B cell (primary cell): Measurements from ENCODE around the gene FHIT. TPM values are rescaled to one million over a fixed set of nuclear protein-coding genes. Genes with fewer than 3 reads are reported as not detected.

Experiments
- ATAC-seq: fragments of 200-7000 bp; cut with Tn5 transposase; one replicate; pipeline ENCODE4 v1.10.0; 2021; ENCODE audit warnings: low read depth, mild to moderate bottlenecking, moderate number of reproducible peaks, moderate library complexity
- CTCF ChIA-PET: fragments of 350-600 bp; sonication (Branson Sonifier 250); formaldehyde crosslinking; loops from one replicate; lab custom pipeline; 2021; ENCODE audit warnings: antibody characterized with exemption, inconsistent platforms; lab: Charles Lee
- POLR2A ChIA-PET: fragments of 350-600 bp; sonication (Branson Sonifier 250); formaldehyde crosslinking; loops from one replicate; lab custom pipeline; 2021; ENCODE audit warnings: antibody characterized with exemption; lab: Charles Lee
- DNase-seq: peaks from one replicate; pipeline ENCODE4 v3.0.0; 2013
- H2AFZ ChIP-seq: 2 replicates; pipeline ENCODE4 v1.6.1; 2012; ENCODE audit warnings: mild to moderate bottlenecking, low read depth, low read length; ENCODE audit not compliant: insufficient read depth, poor library complexity, severe bottlenecking
- H3K27ac ChIP-seq, 2 donors: 1 replicate in 1 of 2; 2 replicates in 1 of 2; pipeline ENCODE4 v1.5.1; 2012 to 2013; ENCODE audit warnings: low read length in 2 of 2, mild to moderate bottlenecking in 2 of 2, moderate library complexity in 1 of 2
- H3K27me3 ChIP-seq, 4 experiments: fragments of 200-600 bp in 1 of 4; sonication (generic) in 1 of 4; replicated peaks in 1 of 4; 1 replicate in 2 of 4; 2 replicates in 2 of 4; pipeline versions ENCODE4 v1.6.1 to v1.7.0; 2013 to 2016; ENCODE audit warnings: low read length in 3 of 4, mild to moderate bottlenecking in 2 of 4, mixed read lengths in 1 of 4, moderate library complexity in 1 of 4; ENCODE audit not compliant: insufficient read depth in 4 of 4, control insufficient read depth in 3 of 4; ENCODE audit errors: control extremely low read depth in 1 of 4
- H3K36me3 ChIP-seq, 2 experiments: replicated peaks in 1 of 2; 1 replicate in 1 of 2; 2 replicates in 1 of 2; pipeline versions ENCODE4 v1.6.1 to v1.7.1; 2013; ENCODE audit warnings: low read length in 1 of 2; ENCODE audit not compliant: insufficient read depth in 2 of 2, control insufficient read depth in 1 of 2; ENCODE audit errors: control extremely low read depth in 1 of 2, extremely low read depth in 1 of 2
- H3K4me1 ChIP-seq, 2 donors: fragments of 200-600 bp in 1 of 2; sonication (generic) in 1 of 2; 1 replicate in 1 of 2; 2 replicates in 1 of 2; pipeline versions ENCODE4 v1.5.1 to v1.6.1; 2013 to 2017; ENCODE audit warnings: low read length in 2 of 2; ENCODE audit not compliant: control insufficient read depth in 2 of 2, insufficient read depth in 2 of 2
- H3K4me2 ChIP-seq: replicated peaks from 2 replicates; pipeline ENCODE3; 2012; ENCODE audit warnings: mild to moderate bottlenecking, low read depth, low read length; ENCODE audit not compliant: poor library complexity, severe bottlenecking
- H3K4me3 ChIP-seq, 5 experiments: fragments of 200-600 bp in 1 of 5; sonication (generic) in 1 of 5; 1 replicate in 3 of 5; 2 replicates in 2 of 5; pipeline versions ENCODE4 v1.5.1 to v1.7.0; 2011 to 2016; ENCODE audit warnings: low read length in 4 of 5, mild to moderate bottlenecking in 4 of 5, low read depth in 2 of 5, control low read depth in 1 of 5, moderate library complexity in 1 of 5; ENCODE audit not compliant: insufficient read depth in 1 of 5; ENCODE audit errors: control extremely low read depth in 1 of 5, extremely low read depth in 1 of 5
- H3K79me2 ChIP-seq: fragments of 200-600 bp; sonication (generic); one replicate; pipeline ENCODE4 v1.6.0; 2016; ENCODE audit warnings: low read length; ENCODE audit not compliant: control insufficient read depth, insufficient read depth
- H3K9ac ChIP-seq: fragments of 200-600 bp; sonication (generic); 2 replicates; pipeline ENCODE4 v1.6.1; 2017; ENCODE audit warnings: mild to moderate bottlenecking, low read length, moderate library complexity
- H3K9me3 ChIP-seq, 3 donors: one replicate each; pipeline versions ENCODE4 v1.6.1 to v1.7.1; 2013; ENCODE audit warnings: low read length in 2 of 3; ENCODE audit not compliant: control insufficient read depth in 2 of 3, insufficient read depth in 1 of 3; ENCODE audit errors: control extremely low read depth in 1 of 3
- H4K20me1 ChIP-seq: 2 replicates; pipeline ENCODE4 v1.6.0; 2012; ENCODE audit warnings: mild to moderate bottlenecking, low read length; ENCODE audit not compliant: insufficient read depth, control insufficient read depth, poor library complexity, severe bottlenecking
- H3K27ac Mint-ChIP-seq: one replicate; pipeline ENCODE4 v1.8.0; 2021; ENCODE audit warnings: mixed read lengths
- H3K27me3 Mint-ChIP-seq: one replicate; pipeline ENCODE4 v1.8.0; 2021; ENCODE audit warnings: mixed read lengths
- H3K4me1 Mint-ChIP-seq: one replicate; pipeline ENCODE4 v1.8.0; 2021; ENCODE audit warnings: mixed read lengths
- H3K4me3 Mint-ChIP-seq: one replicate; pipeline ENCODE4 v1.8.0; 2021; ENCODE audit warnings: mixed read lengths
- H3K9me3 Mint-ChIP-seq: one replicate; pipeline ENCODE4 v1.8.0; 2022; ENCODE audit warnings: mixed read lengths; ENCODE audit not compliant: insufficient read depth
- CTCF ChIP-seq: fragments of 200-600 bp; IDR thresholded peaks from one replicate; pipeline ENCODE4 v1.8.0; 2022; ENCODE audit warnings: antibody characterized with exemption, mild to moderate bottlenecking
- EZH2 ChIP-seq: IDR thresholded peaks from 2 replicates; pipeline ENCODE4 v1.6.1; 2012; ENCODE audit warnings: borderline replicate concordance, low read depth, mild to moderate bottlenecking, moderate library complexity, low read length; ENCODE audit not compliant: insufficient read depth, poor library complexity, severe bottlenecking
- WGBS: methylation state at CpG from one replicate; pipeline ENCODE4 v1.1.5; 2013; ENCODE audit warnings: missing lambda C conversion rate; ENCODE audit not compliant: insufficient coverage; 5-methylcytosine and 5-hydroxymethylcytosine counted together
- intact Hi-C: fragments of 100-400 bp; cut with micrococcal nuclease; formaldehyde crosslinking; loops from one replicate; pipeline ENCODE4 v1.10.0; 2022
- polyA plus RNA-seq: library from polyadenylated mRNA; depleted of rRNA; stranded (reverse); fragments of >200 nt; gene quantifications from 2 replicates; pipeline ENCODE4 v1.2.3, GENCODE V29; 2012
- total RNA-seq, 2 donors: library from RNA; stranded (reverse); fragments of 120-200 nt in 1 of 2; gene quantifications; 1 replicate in 1 of 2; 2 replicates in 1 of 2; pipeline versions ENCODE4 v1.2.3 to v1.2.4, GENCODE V29; 2013 to 2022

Gene FHIT
- total and polyA plus RNA-seq, 2 donors (not counting 1 experiment from before 2014, with no cell fraction given): 1.7 to 7.8 TPM

GRCh38 chr3:60771766-60772165 is 479.5 kb downstream of the FHIT start:
- no peaks in the 10 kb centered on the region for H4K20me1 ChIP-seq
- no peak overlapping the region for H3K9ac ChIP-seq
- POLR2A ChIA-PET: no interaction called here
- ATAC-seq: no peak
- CTCF ChIA-PET: no interaction called here
- no peak overlapping the region for H3K4me2 ChIP-seq
- no peaks in the 10 kb centered on the region for H3K4me1 Mint-ChIP-seq
- H3K4me1 ChIP-seq: no peaks in the 10 kb centered on the region
- H3K4me3 Mint-ChIP-seq: no peak overlapping the region
- no peak for DNase-seq
- H3K27me3 Mint-ChIP-seq: no peaks in the 10 kb centered on the region
- no peak overlapping the region for H3K4me3 ChIP-seq
- H3K27ac ChIP-seq: no peak overlapping the region
- H3K9me3 Mint-ChIP-seq: peaks cover 4% of the 10 kb centered on the region
- H3K79me2 ChIP-seq: no peaks in the 10 kb centered on the region
- H3K9me3 ChIP-seq: peaks cover 0 to 8% (median 0%) of the 10 kb centered on the region in 3 donors
- TF ChIP-seq CTCF: no peak
- no peak for TF ChIP-seq EZH2
- intact Hi-C loops: no loop called here
- H3K36me3 ChIP-seq: no peaks in the 10 kb centered on the region
- no peaks in the 10 kb centered on the region for H3K27me3 ChIP-seq
- H2AFZ ChIP-seq: no peak overlapping the region
- no peak overlapping the region for H3K27ac Mint-ChIP-seq

- Histone ChIP-seq H3K9me3 (peaks cover 0 to 6% (median 0%) of the 10 kb centered on the region in 3 donors), H3K36me3 (no peaks in the 10 kb centered on the region), H3K79me2 (no peaks in the 10 kb centered on the region), H4K20me1 (no peaks in the 10 kb centered on the region), H3K4me3 (no peak overlapping the region), H3K27ac (no peak overlapping the region), H3K4me1 (no peaks in the 10 kb centered on the region), H3K27me3 (no peaks in the 10 kb centered on the region), H2AFZ (no peak overlapping the region), H3K4me2 (no peak overlapping the region), H3K9ac (no peak overlapping the region)
- intact Hi-C loops: no loop called here
- H3K27me3 Mint-ChIP-seq: no peaks in the 10 kb centered on the region
- POLR2A ChIA-PET: no interaction called here
- H3K4me1 Mint-ChIP-seq: no peaks in the 10 kb centered on the region
- CTCF ChIA-PET: no interaction called here
- DNase-seq (no peak), ATAC-seq (no peak)
- no CpG with 5 or more reads among the region's 1 CpG for WGBS
- TF ChIP-seq EZH2: no peak
- TF ChIP-seq CTCF: no peak
- H3K9me3 Mint-ChIP-seq: peaks cover 4% of the 10 kb centered on the region
- H3K4me3 Mint-ChIP-seq: no peak overlapping the region
- no peak overlapping the region for H3K27ac Mint-ChIP-seq
Observed at GRCh38 chr3:60770532-60770931, 480.7 kb downstream of the FHIT start.
